ENCODE measurements around the gene UTP3.
"Not testable (repeated sequence)": the region's sequence is repeated elsewhere in the genome, so short reads cannot be mapped to it uniquely, and the experiment has no call there.

The UTP3 gene

DNA sequence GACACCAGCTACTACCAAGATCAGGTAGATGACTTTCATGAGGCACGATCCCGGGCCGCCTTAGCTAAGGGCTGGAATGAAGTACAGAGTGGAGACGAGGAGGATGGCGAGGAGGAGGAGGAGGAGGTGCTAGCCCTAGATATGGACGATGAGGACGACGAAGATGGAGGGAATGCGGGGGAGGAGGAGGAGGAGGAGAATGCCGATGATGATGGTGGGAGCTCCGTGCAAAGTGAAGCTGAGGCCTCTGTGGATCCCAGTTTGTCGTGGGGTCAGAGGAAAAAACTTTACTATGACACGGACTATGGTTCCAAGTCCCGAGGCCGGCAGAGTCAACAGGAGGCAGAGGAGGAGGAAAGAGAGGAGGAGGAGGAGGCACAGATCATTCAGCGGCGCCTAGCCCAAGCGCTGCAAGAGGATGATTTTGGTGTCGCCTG is 481 bp downstream of the UTP3 start:
- DNase-seq, result peak; percentile 27

DNA sequence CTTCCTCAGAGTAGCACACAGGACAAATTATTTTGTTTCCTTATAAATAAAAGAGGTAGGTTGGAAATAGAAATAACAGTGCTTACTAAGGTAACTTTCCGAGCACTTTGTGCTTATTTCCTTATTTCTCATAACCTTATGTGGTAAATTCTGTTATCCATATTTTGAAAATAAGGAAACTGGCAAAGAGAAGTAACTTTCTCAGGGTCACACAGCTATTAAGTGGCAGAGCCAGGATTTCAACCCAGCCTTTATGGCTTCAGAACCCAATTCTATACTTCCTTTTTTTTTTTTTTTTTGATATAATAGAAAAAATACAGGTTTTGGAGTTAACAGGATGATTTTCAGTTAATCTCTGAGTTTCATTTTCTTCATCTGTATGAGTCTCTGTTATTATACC is 3.3 kb downstream of the UTP3 start:
- no peak for DNase-seq

GRCh38 chr4:70694633-70695032 is 6.3 kb downstream of the UTP3 start:
- DNase-seq, result not testable (repeated sequence)

GRCh38 chr4:70698435-70698834 is 10.1 kb downstream of the UTP3 start:
- not testable (repeated sequence) for DNase-seq

DNA sequence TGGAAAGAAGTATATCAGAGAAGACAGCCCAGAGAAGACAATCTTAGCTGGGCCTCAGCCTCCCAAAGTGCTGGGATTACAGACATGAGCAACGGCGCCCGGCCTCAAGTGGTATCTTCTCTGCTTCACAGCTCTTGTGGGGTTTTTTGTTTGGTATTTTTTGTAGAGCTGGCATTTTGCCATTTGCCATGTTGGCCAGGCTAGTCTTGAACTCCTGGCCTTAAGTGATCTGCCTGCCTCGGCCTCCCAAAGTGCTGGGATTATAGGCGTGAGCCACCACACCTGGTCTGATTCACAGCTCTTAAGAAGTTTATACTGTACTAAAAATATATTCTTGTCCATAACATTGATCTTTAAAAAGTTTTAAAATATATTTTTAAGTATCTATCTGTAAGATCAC is 12.4 kb downstream of the UTP3 start:
- DNase-seq, result no peak

DNA sequence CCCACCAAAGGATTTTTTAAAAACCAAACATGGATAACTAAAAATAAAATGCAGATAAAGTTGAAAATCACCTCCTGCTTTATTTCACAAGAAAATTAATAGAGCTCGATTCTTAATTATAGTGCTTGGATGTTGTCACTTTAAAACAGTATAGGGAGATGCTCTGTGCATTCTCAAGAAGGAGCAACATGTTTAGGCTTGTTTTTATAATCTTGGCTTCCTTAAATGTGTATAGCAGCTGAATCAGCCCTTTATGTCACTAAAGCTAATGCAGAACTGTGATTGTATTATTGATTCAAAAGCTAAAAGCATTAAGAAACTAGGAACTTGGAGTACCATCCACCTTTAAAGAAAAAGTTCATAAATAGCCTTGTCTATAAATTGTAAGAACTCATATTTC is 12.9 kb downstream of the UTP3 start:
- no peak for DNase-seq

DNA sequence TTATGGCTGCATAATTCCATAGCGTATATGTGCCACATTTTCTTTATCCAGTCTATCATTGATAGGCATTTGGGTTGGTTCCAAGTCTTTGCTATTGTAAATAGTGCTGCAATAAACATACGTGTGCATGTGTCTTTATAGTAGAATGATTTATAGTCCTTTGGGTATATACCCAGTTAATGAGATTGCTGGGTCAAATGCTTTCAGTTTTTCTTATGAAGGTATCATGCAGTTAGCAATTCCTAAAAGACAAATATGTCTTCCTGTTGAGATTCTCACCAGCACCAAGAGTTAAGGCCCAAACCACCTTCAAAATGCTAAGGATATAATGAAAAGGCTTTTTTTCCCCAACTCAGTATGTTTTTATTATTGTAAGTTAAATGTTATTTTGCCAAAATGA is 14.3 kb downstream of the UTP3 start:
- not testable (repeated sequence) for DNase-seq

DNA sequence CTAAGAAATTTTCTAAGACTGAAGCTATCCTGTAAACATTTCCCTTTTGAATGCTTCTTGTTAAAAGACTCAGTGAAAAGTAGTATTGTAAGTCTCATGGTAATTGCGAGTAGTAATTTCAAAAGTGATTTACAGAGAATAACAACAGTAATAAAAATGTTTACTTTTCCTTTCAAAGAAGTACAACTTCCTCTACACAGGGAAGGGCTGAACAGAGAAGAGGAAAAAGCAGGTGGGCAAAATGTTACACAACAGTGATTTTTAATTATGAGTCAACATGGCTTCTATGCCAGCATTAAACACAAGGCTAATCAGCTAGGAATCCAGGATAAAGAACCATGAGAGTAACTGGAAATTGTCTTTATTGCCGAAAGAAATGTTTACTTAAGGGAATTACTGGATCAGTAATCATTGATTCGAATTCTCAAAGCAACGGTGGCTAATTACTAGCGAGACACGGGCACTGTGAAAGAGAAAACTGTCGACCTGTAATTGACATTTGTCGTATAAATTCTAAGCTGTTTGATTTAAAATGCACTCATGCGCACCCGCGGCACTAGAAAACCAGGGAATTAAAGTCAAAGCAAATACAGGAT is 15.4 kb downstream of the UTP3 start:
- peak; percentile 40 for DNase-seq

DNA sequence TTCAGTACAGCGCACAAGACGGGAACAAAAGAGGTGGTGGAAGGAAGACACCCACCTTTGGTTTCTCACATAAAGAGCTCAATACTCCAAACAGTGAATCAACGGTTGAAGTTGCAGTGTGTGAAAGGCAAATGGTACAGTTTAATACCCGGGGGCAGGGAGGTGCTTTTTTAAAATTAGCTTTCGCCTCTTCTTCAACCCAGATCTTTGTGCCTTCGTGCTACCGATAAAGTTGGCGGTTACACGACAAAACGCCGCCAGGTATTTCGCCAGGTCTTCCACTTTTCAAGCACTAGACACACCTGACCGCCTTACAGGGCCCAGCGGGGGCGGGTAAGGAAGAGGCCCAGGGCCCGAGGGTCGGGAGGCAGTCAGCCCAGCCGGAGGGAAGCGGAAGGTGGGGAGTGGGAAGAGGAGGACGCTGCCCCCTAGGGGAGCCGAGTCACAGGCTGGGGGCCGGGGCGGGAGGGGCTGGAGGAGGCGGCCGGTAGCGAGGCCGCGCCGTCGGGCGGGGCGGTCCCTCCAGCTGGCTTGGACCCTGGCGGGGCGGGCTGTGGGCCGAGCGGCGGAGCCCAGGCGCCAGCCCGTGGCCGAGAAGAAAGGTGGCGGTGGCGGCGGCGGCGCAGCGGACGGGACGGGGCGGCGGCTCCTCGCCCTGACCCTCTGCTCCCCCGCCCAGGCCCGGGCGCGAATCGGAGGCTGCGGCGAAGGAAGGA is 16.0 kb downstream of the UTP3 start:
- DNase-seq, result peak; percentile 84

GRCh38 chr4:70704931-70705182 is 16.5 kb downstream of the UTP3 start:
- peak; percentile 65 for DNase-seq

GRCh38 chr4:70705183-70706043 is 17.1 kb downstream of the UTP3 start:
- DNase-seq, result peak; percentile 78

DNA sequence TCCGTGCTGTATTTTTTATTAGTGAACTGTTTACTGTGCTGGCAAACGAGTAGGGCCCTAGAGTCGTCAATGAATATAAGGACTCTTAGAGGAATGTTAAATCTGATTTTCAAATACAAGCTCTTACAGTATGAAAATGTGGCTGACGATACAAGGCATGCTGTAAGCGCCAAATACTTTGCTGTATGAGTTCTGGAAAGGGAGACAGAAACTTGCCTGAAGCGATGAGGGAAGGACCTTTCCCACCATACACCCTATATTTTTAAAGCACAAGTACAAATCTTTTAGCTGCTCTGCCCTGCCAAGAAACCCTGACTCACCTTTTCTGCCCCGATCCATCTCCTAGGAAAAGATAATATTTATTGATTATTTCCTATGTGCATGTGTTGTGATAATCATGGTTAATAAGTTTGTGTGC is 17.7 kb downstream of the UTP3 start:
- DNase-seq, result peak; percentile 42

GRCh38 chr4:70706516-70706915 is 18.2 kb downstream of the UTP3 start:
- DNase-seq, result no peak

- DNase-seq, result peak; percentile 19
Observed at GRCh38 chr4:70709611-70710205, 21.4 kb downstream of the UTP3 start.

DNA sequence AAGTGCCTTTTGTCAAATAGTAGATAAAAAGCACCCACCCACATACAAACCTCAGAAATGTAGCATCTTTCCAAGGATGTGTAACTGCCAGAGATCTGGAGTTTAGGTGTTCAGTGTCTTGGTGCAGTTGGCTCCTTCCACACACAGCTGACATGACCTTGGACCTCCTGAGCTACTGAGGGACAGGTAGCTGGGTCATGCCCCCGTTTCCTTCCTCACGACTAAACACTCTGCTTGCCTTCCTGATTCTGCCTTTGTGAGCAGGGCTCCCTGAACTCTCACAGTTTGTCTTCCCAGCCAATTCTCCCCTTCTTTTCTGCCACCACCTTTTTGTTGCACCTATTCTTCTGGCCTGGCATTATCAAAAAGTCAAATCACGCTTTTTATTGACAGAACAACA is 23.3 kb downstream of the UTP3 start:
- no peak for DNase-seq

DNA sequence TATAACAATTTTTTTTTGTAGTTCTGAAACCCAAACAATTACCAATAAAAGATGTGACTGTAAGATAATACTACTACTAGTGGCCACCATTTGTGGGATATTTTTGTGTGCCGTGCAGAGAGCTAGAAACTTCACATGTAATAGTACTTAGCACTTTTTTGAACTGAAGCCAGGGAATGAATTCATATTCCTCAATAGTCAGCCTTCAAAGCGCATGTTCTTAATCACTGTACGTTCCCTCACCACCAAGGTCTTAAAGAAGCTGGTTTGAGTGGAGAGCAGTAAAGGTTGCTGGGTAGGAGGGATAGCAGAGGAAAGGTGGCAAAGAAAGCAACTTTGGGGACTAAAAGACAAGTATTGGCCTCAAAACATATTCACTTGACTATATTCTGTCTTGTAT is 23.8 kb downstream of the UTP3 start:
- no peak for DNase-seq

DNA sequence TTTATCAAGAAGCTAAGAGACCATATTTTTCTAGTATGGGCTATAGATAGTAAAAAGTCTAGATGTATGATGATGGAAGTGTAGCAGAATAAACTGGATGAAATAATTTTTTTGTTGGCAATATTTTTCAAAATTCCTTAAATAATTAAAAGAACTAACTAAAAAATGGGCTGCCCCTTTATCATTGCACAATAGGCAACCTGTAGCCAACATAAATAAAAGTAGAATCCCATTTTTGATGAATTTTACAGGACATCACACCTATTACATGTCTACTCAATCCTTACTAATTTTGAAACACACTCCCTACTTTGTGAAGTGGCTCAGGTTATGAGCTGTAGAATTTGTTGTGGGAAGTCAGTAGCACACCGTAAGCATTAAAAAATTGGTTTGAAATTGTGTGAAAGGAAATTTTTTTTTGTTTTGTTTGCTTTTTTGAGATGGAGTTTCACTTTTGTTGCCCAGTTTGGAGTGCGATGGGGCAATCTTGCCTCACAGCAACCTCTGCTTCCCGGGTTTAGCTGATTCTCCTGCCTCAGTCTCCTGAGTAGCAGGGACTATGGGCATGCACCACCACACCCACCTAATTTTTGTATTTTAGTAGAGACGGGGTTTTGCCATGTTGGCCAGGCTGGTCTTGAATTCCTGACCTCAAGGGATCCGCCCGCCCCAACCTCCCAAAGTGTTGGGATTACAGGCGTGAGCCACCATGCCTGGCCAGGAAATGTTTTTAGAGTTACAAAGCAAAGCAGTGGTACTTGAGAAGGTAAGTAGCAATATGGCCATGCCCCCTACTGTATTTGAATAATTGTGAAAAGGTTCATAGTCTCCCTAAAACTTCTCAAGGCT is 24.5 kb downstream of the UTP3 start:
- no peak for DNase-seq

DNA sequence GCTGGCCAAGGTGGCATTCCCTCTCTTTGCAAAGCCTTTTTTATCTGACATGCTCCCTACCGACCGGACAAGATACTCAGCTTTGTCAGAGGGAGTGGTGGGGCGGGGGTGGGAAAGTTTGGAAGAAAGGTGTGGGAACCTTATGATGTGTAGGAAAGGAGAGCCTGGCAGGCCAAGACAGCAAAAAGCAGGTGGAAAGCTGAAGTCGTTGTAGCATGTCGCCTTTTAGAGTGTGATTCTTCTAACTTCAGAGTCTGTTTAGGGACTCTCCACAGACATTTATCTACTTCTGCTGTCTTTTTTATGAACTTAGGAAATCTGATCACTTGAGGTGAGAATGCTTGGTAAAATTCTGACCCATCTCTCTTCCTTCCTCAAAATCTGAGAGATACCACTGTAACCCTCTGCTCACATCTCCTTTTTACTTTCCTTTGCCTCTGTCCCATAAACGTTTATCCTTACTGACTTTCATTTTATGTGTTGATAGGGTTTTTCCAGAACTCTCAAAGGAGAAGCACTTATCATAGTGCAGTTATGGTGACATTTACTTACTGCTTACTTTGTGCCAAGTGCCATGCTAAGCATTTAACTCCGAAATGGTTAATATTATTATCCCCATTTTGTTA is 25.2 kb downstream of the UTP3 start:
- DNase-seq, result no peak

DNA sequence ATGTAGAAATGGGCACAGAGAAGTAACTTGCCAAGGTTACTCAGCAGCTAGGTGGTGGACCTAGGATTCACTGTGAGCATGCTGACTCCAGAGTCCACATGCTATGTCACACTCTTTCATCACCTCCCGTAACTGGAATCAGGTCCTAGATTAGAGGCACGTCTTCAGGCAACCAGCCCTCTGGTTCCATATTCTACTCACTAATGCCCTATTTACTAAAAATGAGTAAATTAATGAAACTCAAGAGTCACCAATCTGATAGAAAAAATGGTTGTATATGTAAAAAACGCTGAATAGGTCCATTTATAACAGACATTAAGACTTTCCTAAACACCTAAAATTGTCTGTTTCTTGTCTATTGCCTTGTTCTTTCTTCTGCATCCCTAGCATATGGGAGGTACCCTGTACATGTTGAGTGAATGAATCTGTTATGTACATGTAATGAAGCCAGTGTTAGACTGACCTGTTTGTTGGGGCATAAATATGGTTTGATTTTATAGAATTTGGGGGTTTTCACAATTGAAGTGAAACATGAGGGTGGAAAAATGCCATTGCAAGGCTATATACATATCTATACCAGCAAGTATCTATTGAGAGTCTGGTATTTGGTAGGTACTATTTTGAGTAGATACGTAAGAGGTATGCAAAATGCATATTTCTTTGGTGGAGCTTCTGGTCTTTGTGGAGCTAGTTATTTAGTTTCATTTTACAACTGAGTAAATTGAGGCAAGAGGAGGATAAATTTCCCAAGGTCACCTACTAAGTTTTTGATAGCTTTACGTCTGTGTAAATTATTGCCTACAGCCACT is 26.0 kb downstream of the UTP3 start:
- DNase-seq, result no peak

- DNase-seq, result no peak
Observed at GRCh38 chr4:70715097-70715496, 26.8 kb downstream of the UTP3 start.
